Activated CD8-positive, alpha-beta memory T cell treated with anti-CD3 and anti-CD28 coated beads for 24 hours (primary cell): ENCODE data around the gene HAO2.

Source experiments
- DNase-seq: peaks from one replicate; pipeline ENCODE4 v3.0.0-alpha.2; 2020

HAO2 gene

GRCh38 chr1:119380983-119381662 lies 12.5 kb downstream of the HAO2 start:
- DNase-seq = no peak

GRCh38 chr1:119384591-119384990 lies 16.0 kb downstream of the HAO2 start:
- no peak for DNase-seq

GRCh38 chr1:119385650-119386049 lies 17.1 kb downstream of the HAO2 start:
- DNase-seq = no peak

DNA sequence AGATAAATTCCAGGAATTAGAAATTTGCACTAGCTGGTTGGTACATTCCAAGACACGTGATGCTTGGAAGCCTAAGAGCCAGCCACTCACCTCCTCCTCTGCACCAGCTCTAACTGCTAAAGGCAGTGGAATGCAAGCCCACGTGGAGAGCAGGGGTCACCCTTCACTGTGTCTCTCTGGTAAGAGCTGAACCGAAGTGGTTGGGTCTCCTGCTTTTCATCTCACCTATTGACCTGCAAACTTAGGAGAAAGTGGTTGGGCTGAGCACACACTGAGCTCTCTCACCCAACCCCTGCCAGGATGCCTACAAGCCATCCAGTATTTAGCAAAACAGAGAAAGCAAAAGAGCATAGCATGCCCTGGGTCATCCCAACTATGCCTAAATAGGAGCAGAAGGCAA lies 19.3 kb downstream of the HAO2 start:
- no peak for DNase-seq

- DNase-seq = no peak
Observed at GRCh38 chr1:119388450-119388849, 19.9 kb downstream of the HAO2 start.

DNA sequence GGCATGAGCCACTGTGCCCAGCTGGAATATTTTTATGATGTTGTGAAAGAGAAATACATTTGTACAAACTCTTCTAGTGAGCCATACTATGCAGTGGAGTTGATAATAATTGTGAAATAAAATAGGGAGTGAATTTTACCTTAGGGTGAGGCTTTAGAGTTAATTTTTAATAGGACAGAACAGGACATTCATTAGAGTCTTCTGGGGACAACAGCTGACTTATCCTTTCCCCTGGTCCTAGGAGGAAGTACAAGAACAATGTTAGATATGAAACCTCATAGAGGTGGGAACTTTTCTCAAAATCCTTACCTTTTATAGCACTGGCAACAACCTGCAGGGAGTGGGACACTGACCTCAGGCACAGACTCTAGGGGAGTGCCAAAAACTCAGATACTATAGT lies 21.9 kb downstream of the HAO2 start:
- no peak for DNase-seq

DNA sequence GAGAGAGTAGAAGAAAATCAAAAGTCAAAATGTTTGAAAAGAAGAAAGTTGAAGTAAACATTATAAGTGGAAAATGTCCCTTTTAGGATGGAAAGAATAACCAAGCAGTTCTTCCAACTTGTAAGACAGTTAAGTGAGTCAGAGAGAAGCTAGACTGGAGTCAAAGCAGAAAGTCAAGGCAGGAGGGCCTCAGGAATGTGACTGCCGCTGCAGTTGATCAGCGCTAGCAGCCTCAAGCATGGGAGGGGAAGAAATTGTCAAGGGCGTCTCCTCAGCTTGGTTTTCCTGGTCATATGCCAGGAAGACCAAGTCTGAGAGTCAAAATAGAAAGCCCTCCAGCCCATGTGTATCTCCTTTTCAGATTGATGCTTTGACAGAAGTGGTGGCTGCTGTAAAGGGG lies 23.2 kb downstream of the HAO2 start:
- DNase-seq = no peak

DNA sequence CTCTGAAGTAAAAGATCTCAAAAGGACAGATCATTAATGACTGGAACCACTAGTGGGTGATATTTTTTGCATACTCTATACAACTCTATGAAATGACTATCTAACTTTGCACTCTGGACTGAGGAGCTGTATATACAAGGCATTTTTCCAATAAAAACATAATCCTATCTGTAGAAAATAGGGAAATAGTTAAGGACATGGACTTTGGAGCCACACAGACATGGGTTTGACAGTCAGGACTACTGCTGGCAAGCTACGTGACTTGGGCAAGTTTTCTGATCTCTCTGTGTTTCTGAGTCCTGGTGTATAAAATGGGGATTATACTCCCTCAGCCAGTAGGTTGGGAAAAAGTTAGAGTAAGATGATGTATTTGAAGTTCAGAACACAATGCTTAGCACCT lies 25.5 kb downstream of the HAO2 start:
- DNase-seq = no peak

DNA sequence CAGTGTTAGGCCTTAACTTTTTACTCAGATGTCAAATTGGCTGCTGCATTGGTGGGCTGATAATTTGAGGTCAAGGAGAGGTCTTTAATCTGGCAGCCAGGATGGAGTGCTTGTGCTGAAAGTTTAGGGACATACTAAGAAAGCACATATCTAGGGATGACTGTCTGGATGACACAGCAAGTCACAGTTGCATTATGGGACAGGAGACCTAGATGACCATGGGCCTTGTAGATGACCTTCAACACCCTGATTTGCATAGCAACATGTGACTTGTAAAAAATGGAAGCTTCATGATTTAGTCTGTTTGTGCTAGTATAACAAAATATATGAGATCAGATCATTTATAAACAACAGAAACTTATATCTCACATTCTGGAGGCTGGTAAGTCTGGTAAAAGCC lies 28.4 kb downstream of the HAO2 start:
- DNase-seq = no peak

GRCh38 chr1:119397986-119398385 lies 29.4 kb downstream of the HAO2 start:
- DNase-seq = no peak

DNA sequence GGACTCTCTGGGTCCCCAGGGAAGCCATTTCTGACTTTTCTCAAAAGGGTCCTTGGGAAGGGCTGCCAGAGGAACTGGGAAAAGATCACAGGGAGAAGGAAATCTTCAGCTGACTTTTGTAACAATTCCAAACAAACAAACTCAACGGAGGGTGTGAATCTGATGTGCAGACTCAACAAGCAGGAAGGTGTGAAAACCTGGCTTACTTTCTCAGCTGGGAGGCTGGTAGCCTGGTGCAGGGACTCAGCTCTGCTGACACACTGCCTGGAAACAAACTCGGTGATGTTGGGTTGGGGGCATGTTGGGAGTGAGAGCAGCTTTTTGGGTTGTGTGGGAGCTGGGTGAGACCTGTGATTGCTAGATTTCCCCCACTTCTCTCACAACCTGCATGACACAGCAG lies 36.2 kb downstream of the HAO2 start:
- DNase-seq = no peak

DNA sequence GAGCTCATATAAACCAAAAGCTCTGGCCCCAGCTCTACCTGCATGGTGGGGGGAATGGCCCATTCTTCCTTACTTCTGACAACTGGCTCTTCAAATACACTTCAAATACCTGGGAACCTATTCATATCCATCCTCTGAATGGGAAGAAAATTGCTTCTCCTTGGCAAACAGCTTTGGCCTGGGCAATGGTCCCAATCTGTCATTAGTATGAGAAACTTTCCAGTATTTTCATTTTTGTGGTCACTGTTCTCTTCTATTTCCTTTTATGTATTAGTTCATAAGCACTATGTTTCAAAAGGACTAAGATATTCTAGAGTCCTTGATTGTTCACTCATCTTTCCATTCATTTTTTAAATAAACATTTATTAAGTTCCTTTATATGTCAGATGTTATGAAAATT lies 41.1 kb downstream of the HAO2 start:
- no peak for DNase-seq

- DNase-seq = no peak
Observed at GRCh38 chr1:119410961-119411360, 42.4 kb downstream of the HAO2 start.

- no peak for DNase-seq
Observed at GRCh38 chr1:119414950-119415349, 46.4 kb downstream of the HAO2 start, which contains the start of gene HSD3B2. TSS of gene HSD3B2 (plus strand) at chr1:119415150. CDS start at chr1:119415420, 270 bp downstream.

- DNase-seq = no peak
Observed at GRCh38 chr1:119416006-119416640, 47.5 kb downstream of the HAO2 start.

DNA sequence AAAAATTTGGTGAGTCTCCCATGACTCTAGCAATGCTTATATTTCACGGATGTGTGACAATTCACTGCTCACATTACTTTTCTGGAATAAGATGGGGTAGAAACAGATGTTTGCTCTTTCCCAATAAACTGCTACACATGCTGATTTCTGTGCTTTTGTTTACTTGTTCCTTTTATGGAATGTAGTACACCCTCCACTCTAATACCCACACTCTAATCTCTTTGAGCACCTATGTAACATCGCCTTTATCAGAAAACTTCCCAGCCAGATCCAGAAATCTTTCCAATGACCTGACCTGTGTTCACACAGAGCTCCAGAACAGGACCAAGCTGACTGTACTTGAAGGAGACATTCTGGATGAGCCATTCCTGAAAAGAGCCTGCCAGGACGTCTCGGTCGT lies 50.5 kb downstream of the HAO2 start:
- no peak for DNase-seq

DNA sequence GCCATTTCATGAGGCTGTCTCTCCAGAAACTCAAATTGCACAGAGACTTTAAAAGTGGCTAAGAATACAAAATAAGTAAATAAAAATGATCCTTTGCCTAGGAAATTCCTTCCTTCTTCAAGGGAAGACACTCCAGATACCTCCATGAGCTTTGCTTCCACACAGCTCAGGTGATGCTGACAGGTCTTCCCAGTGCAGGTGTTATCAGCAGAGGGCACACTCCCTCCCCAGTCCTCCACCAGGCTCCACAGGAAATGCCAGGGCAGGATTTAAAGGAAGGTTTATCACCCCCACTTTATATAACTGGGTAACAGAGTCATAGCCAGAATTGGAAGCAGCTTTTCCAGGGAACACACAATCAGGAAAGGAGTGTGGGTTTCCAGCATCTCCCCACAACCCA lies 52.1 kb downstream of the HAO2 start:
- DNase-seq = no peak

- DNase-seq = no peak
Observed at GRCh38 chr1:119422631-119423030, 54.0 kb downstream of the HAO2 start.

- no peak for DNase-seq
Observed at GRCh38 chr1:119428991-119429390, 60.4 kb downstream of the HAO2 start.

GRCh38 chr1:119429687-119430086 lies 61.1 kb downstream of the HAO2 start:
- DNase-seq = no peak

DNA sequence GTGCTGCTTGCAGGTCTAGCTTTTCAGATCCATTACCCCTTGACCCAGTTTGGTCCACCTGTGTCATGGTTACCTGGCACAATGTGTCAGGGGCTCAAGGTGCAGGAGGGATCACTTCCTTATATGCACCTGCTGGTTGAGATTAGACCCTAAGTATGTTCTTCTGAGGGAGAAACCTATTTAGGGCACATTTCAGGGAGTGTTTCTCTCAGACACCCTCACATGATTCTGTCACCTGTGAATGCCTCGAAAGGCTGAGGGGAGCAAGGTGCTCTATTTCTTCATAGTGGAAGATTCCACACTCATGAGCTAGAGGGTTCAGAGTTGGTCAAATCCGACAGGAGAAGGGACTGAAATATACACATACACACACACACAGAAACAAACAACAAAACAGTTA lies 61.9 kb downstream of the HAO2 start:
- DNase-seq = no peak

DNA sequence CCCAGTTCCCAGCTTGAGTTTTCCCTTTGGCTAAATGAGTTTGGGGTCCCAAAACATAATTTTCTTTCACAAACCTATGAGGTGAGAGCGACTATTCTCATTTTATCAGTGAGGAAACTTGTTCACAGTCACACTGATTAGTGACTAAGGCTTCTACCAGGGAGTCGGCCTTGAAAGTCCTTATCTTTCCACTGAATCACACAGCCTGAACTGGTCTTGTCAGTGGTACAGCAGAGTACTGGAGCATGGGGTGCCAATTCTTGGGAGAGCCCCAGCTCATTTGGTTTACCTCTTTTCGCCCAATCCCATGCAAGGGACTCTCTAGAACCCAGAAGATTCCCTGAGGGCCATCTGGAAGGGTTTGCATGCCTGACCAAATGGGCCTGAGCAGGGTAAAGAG lies 63.3 kb downstream of the HAO2 start:
- no peak for DNase-seq

GRCh38 chr1:119435052-119435451 lies 66.5 kb downstream of the HAO2 start:
- no peak for DNase-seq

DNA sequence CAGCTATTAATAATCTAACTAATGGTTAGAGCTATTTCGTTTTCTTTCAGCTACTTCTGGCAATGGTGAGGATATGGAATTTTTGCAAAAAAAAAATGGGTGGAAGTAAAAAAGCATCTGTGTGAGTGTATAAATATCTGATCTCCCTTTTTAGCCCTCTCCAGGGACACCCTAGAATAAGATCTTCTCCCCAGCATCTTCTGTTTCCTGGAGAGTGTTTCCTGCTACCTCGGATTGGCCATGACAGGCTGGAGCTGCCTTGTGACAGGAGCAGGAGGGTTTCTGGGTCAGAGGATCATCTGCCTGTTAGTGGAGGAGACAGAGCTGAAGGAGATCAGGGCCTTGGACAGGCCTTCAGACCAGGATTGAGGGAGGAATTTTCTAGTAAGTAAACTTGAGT lies 70.2 kb downstream of the HAO2 start:
- no peak for DNase-seq

DNA sequence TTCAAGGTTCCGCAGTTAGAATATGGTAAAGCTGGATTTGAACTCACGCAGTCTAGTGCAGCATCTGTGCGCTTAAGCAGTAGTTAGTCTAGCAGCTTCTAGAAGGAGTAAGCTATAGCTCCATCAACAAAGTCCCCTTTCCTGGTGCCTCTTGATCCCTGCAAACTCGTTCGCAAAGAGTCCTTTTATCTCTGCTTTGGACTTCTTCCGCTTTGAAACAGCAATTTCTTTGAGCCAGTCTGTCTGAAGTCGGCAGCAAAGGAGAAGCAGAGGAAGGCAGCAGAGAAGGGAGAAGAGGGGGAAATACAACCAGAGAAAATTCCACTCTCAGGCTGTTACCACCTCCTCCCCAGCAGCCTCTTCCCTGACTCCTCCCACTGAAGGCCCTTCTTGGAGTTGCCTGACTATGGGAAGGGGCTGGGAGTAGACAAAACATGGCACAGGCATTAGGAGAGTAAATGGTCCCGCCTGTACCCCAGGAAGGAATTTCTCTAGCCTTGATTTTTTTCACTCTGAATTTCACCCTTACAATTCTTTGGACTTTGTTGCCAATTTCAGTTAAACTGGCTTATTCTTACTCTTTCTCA lies 72.2 kb downstream of the HAO2 start:
- DNase-seq = no peak
